Activated T-cell treated with anti-CD3 and anti-CD28 coated beads for 1 hour (primary cell): ENCODE results near the gene EXOC2.
A peak's percentile ranks its signal among the peaks of the same experiment; 100 is the strongest.

ENCODE experiments used
- DNase-seq: peaks from one replicate; pipeline ENCODE4 v3.0.0-alpha.2; 2020; ENCODE audit warnings: low read depth

Gene EXOC2

GRCh38 chr6:467671-468082, 225.3 kb downstream of the EXOC2 start:
- no peak for DNase-seq

GRCh38 chr6:467111-467510, 225.8 kb downstream of the EXOC2 start:
- DNase-seq = no peak

GRCh38 chr6:466564-466963, 226.4 kb downstream of the EXOC2 start:
- no peak for DNase-seq

DNA sequence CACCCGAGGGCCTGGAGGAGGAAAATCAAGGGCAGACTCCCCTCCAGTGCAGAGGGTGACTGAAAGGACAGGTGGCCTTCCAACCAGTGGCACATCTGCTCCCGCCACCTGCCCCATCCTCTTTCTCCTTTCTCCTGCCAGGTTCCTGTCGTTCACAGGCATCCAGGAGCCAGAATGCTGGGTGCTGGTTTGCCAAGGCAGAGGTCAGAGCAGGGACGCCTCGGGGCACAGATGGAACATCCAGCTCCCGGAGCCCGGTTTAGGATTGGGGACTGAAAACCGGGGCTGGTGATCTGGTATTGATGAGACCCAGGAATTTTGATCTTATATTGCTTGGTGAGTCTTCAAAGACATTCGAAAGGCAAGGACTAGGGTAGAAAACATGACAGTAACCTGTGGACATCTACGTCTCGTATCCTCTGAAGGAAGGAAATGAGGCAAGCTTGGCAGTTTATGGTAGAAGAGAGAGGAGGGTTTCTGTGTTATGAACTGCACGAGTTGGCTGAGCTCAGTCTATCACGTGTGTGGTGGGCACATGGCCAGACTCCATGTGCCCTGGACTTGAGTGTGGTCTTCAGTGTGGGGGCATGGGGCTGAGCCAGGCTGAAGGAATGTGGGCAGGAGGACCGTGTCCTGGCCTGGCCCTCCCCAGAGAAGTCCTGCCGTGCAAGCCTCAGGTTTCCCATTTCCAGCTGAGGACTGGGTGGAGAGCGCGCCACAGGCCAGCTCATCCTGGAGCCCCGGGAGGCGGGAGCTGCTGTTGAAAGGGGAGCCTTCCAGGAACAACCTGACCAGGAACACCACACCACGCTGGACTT, 227.2 kb downstream of the EXOC2 start:
- no peak for DNase-seq

DNA sequence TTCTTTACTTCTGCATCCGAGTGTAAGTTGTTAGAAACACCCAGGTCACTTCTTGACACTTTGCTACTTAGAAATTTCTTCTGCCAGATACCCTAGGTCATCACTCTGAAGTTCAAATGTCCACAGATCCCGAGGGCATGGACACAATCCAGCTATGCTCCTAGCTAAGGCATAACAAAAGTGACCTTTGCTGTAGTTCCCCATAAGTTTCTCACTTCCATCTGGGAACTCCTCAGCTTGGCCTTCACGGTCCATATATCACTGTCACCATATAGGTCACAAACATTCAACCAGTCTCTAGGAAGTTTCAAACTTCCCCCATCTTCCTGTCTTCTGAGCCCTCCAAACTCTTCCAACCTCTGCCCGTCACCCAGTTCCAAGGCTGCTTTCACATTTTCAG, 236.1 kb downstream of the EXOC2 start:
- DNase-seq = no peak

DNA sequence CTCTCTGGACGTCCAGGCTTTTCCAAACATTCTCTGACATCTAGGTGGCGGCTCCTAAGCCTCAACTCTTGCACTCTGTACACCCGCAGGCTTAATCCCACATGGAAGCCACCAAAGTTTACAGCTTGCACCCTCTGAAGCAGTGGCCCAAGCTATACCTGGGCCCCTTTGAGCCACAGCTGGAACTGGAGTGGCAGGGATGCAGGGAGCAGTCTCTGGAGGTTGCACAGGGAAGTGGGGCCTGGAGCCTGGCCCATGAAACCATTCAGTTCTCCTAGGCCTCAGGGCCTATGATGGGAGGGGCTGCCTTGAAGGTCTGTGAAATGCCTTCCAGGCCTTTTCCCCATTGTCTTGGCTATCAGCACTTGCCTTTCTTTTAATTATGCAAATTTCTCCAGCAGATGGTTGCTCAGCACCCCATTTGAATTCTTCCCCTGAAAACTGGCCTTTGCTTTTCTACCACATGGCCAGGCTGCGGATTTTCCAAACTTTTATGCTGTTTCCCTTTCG, 236.5 kb downstream of the EXOC2 start:
- no peak for DNase-seq

DNA sequence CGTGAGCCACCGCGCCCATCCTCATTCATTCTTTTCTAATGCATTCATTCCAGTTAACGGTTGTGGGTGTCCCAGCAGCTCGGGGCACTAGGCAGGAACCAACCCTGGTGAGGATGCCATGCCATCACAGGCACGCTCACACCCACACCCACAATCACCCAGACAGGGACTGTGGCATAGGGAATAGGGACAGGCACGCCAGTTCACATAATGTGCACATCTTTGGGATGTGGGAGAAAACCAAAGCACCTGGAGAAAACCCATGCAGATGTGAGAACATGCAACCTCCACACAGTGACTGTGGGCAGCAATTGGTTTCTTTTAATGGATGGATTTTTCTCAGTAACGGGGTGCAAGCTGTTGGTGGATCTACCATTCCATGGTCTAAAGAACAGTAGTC, 237.1 kb downstream of the EXOC2 start:
- DNase-seq = no peak

DNA sequence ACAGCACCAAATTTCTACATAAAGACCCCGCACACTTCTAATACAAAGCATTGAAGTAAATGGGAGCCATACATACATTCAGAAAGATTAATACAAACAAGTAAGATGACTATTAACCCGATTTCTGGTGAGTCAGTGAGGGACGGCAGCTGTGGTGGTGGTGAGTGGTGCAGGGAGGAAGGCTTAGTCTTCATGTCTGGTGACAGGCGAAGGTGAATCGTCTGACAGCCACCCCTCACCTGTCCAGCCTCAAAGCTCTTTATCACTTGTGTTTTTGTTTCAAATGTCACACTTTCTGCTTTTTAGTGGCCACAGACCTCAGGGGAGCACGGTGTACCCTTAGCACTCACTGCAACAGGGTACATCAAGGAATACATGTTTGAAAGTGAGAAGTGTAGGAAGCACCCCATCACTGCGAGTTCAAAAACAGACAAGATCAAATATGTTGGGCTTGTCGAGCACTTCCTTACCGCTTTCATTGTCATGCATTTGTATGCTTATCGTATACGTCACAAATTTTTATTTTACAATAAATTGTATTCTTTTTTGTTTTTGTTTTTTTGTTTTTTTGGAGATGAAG, 237.8 kb downstream of the EXOC2 start:
- no peak for DNase-seq

DNA sequence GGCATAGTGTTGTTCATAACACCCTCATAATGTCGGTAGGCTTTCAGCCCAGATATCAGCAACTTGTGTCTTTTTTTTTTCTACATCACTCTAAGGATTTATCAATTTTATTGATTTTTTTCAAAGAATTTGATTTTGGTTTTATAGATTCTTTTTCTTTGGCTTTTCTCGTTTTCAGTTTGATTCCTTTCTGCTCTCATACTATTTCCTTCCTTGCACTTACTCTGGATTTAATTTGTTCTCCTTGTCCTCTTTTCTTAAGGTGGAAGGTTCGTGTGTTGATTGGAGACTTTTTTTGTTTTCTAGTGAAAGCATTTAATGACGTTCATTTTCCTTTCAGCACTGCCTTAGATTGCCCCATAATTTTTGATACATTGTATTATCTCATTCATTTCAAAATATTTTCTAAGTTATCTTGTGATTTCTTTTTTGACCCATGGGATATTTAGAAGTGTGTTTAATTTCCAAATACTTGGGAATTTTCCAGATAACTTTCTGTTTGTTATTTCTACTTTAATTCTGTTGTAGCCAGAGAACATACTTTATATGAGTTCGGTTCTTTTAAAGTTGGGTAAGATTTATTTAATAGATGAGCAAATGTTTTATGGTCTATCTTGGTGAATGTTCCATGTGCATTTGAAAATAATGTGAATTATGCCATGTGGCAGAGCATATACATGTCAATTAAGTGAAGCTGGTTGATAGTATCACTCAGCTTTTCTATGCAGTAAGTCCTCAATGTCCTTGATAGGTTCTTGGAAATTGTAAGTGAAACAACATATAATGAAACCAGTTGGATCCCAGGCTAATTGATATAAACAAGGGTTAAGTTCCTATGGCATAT, 238.6 kb downstream of the EXOC2 start:
- DNase-seq = no peak

GRCh38 chr6:453152-453551, 239.8 kb downstream of the EXOC2 start:
- DNase-seq = no peak

GRCh38 chr6:452301-453067, 240.5 kb downstream of the EXOC2 start:
- no peak for DNase-seq

- no peak for DNase-seq
Measured at GRCh38 chr6:451847-452246, 241.1 kb downstream of the EXOC2 start.

DNA sequence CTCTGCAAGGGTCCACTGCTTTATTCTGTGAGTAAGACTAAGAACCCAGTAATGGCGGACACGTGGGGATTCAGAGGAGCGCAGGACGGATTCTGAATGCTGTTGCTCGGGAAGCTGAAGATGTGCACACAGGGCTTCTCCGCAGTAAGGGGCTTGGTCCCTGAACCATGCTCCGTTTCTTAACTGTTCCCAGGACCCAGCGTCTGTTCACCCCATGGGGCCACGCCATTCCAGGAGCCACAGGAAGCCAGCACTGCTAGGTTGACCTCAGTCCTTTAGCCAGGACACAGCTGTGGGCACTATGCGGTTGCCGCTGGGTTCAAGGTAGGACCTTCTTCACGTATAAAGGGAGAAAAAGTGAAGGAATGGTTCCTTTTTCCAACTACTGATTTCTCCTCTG, 241.6 kb downstream of the EXOC2 start:
- no peak for DNase-seq

DNA sequence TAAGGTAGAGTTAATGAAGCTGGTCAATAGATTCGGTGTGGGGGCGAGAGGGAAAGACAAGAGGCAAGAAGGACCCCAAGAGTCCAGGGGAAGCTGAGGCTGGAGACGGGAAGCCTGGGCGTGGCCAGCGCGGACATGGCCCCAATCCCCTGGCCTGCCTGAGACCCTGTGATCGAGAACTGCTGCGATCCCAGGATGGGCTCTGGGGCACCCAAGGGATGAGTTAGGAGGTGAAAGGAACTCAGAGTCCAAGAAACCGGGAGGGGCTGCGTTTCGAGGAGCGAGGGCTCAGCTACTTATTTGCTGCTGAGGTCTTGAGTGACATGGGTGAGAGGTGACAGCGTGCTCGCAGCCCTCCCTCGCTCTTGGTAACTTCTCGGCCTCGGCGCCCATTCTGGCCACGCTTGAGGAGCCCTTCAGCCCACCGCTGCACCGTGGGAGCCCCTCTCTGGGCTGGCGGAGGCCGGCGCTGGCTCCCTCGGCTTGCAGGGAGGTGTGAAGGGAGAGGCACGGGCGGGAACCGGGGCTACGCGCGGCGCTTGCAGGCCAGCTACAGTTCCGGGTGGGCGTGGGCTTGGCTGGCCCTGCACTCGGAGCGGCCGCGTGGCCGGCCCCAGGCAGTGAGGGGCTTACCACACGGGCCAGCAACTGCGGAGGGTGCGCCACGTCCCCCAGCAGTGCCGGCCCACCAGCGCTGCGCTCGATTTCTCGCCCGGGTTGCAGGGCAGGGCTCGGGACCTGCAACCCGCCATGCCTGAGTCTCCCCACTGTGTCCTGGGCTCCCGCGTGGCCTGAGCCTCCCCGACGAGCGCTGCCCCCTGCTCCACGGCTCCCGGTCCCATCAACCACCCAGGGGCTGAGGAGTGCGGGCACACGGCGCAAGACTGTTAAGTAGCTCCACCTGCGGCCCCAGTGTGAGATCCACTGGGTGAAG, 243.2 kb downstream of the EXOC2 start:
- no peak for DNase-seq

DNA sequence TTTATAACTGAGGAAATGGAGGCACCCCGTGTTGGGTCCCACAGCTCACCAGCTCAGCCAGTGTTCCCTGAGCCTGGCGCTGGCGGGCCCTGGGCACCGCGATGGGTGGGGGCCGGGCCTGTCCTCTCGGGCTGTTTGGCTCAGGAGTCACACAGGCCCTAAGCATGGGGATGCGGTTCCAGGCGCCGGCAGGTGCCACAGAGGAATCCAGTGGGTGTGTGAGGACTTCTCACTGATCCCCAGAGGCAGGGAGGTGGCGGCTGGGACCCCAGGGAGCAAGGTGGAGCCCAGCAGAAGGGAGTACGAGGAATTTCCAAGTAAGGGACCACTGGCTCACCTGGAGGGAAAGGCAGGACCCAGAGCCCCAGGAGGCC, 243.9 kb downstream of the EXOC2 start:
- DNase-seq = no peak

GRCh38 chr6:448296-449056, 244.5 kb downstream of the EXOC2 start:
- no peak for DNase-seq

DNA sequence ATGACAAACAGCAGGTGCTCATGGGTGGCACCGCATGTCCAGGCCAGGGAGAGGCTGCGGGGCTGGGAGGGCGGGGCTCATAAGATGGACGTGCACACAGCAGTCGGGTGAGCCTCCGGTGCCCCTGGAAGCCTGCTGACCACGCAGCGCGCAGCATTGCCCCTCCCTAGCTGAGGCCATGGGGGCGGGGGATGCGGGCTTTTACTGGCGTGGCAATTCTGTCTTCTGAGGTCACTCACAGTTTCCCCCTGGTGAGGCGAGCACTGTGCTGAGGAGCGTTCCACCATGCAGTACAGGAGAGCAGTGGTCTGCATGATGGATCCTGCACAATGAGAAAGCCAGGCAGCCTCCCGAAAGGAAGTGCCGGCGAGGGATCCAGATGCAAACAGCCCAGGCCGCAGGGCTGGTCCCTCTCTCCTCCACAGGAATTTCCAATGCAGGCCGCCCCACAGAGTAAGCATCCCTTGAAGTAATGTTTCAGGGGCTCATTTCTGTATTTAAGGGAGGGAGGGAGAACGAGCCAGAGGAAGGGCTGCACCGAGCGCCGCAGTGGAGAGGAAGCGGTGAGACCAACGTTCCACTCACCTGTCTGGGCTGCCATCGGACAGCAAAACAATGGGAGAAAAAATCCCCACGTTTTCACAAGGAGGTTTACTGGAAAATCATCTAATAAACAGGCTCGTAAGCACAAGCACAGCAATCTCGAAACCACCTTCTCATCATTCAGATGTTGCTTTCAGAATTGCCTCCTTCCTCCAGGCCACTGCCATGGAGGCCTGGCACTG, 245.4 kb downstream of the EXOC2 start:
- no peak for DNase-seq

- peak; percentile 78 for DNase-seq
Measured at GRCh38 chr6:446418-447366, 246.2 kb downstream of the EXOC2 start.
